Activated CD4-positive, alpha-beta T cell treated with anti-CD3 and anti-CD28 coated beads for 1 hour (primary cell): ENCODE results near the gene CFP.
"Not testable (repeated sequence)": the region's sequence is repeated elsewhere in the genome, so short reads cannot be mapped to it uniquely, and the experiment has no call there.

Experiments
- DNase-seq: peaks from one replicate; pipeline ENCODE4 v3.0.0-alpha.2; 2020

CFP gene

GRCh38 chrX:47629419-47630200 is at the start of gene CFP:
TSS of gene CFP (minus strand) at chrX:47629930. CDS start at chrX:47629844, 86 bp downstream.
- no peak for DNase-seq

DNA sequence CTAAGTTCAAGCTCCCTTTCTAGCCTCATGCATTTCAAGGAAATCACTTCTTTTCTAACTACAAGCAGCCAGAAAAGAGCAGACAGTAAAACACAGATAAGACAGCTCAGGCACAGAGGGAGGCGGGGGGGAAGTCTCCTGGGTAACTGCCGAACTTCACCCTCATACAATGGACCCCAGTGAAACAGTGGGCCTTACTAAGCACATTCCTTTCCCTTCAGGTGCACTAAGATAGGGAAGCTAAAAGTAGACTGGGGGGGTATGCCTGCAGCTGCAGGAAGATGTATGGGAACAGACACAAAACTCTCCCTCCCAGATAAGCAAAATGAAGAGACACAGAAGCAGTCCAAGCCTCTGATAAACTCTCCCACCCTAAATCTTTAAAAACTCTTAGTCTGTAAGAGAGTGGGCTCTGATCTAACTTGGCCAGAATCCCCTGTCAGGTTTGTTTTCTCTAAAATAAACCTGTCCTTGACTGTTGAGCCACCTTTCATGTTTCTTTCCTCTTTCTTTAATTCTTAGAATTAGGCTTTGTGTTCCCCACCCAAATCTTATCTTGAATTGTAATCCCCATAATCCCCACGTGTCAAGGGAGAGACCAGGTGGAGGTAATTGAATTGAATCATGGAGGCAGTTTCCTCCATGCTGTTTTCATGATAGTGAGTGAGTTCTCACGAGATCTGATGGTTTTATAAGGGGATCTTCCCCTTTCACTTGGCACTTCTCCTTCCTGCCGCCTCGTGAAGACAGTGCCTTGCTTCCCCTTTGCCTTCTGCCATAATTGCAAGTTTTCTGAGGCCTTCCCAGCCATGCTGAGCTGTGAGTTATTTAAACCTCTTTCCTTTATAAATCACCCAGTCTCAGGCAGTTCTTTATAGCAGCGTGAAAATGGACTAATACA is 46.5 kb upstream of the CFP start:
- DNase-seq: not testable (repeated sequence)

DNA sequence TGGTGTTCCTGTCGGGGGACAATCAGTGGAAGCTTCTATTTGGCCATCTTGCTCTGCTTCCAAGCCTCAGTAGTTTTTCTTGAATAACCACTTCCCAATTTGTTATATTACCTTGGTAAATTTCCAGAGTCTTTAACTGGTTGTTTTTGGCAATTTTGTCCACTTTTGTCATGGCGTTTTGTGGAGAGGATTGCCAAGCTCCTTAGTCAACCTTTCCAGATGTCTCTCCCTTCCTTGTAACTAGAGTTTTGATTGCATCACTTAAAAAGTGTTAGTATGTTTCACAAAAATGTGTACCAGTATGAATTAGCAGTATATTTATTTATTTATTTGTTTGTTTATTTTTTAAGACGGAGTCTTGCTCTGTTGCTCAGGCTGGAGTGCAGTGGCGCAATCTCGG is 45.0 kb upstream of the CFP start:
- no peak for DNase-seq

- DNase-seq: not testable (repeated sequence)
Observed at GRCh38 chrX:47665797-47666196, 36.1 kb upstream of the CFP start.

GRCh38 chrX:47664737-47665136 is 35.0 kb upstream of the CFP start:
- no peak for DNase-seq

- DNase-seq: no peak
Observed at GRCh38 chrX:47662144-47662657, 32.5 kb upstream of the CFP start.

DNA sequence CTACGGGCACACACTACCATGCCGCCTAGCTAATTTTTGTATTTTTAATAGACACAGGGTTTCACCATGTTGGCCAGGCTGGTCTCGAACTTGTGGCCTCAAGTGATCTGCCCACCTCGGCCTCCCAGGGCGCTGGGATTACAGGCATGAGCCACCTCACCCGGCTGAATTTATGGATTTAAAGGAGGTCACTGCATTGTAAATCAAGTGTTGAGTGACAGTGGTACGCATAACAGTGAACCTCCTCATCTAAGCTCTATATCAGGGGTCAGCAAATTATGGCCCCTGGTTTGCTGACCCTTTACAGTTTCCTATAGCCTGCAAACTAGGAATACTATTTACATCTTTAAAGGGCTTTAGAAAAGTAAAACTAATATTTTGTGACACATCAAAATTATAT is 31.8 kb upstream of the CFP start:
- DNase-seq: no peak

DNA sequence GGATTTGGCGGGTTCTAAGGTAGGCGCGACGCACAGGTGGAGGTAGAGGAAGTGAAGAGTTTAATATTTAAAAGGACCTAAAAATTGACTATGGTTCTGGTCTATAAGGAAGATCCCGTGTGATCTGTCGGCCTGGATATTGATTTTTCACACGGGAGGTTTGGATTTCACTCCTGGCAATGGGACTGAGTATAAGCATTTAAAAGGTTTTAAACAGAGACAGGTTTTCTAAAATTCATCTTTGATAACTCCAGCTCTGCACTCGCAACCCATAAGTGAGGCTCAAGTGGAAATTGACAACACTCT is 29.6 kb upstream of the CFP start:
- DNase-seq: no peak

GRCh38 chrX:47658684-47659420 is 29.1 kb upstream of the CFP start, which contains the start of gene UXT:
TSS of gene UXT (minus strand) at chrX:47659180. CDS start at chrX:47658927, 253 bp downstream.
- peak; percentile 82 for DNase-seq

- no peak for DNase-seq
Observed at GRCh38 chrX:47658301-47658683, 28.6 kb upstream of the CFP start.

GRCh38 chrX:47651043-47651905 is 21.5 kb upstream of the CFP start:
- DNase-seq: no peak

GRCh38 chrX:47650164-47651042 is 20.7 kb upstream of the CFP start, which contains the start of gene ELK1:
TSS of gene ELK1 (minus strand) at chrX:47650563. CDS start at chrX:47641441, 9,122 bp downstream.
- DNase-seq: peak; percentile 81

- no peak for DNase-seq
Observed at GRCh38 chrX:47649781-47650163, 20.0 kb upstream of the CFP start.

DNA sequence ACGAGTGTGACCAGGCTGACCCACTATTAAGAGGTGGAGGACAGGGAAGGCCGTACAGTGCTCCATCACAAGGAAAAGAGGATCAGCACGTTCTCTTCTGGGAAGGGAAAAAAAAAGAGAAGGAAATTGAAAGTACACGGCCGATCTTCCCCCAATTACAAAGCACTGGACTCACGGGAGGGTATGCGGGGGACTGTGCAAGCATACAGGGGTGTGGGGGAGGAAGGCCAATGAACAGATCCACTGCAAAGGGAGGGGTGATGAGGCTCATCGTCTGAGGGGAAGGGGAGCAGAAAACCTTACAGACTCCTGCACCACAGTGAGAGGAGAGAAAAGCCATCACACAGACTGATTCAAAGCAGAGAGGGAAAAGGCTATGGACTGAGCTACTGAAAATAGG is 19.5 kb upstream of the CFP start:
- no peak for DNase-seq

- no peak for DNase-seq
Observed at GRCh38 chrX:47648376-47648775, 18.6 kb upstream of the CFP start.

DNA sequence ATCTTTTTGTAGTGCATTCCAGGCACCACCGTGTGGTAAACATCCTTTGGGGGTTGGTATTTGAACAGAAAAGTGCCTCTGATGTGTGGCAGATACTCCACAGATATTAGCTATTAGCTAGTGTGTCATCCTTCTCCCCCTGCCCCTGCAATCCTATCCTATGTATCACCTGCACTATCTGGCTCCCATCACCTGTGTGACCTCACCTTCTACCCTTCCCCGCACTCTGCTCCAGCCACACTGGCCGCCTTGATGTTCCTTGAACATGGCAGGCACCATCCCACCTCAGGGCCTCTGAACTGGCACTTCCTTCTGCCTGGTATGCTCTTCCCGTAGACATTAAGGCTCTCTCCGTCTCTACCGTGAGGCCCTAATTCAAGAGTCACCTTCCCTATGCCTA is 16.9 kb upstream of the CFP start:
- no peak for DNase-seq

- no peak for DNase-seq
Observed at GRCh38 chrX:47645530-47645929, 15.8 kb upstream of the CFP start.

GRCh38 chrX:47644557-47645091 is 14.9 kb upstream of the CFP start:
- no peak for DNase-seq

DNA sequence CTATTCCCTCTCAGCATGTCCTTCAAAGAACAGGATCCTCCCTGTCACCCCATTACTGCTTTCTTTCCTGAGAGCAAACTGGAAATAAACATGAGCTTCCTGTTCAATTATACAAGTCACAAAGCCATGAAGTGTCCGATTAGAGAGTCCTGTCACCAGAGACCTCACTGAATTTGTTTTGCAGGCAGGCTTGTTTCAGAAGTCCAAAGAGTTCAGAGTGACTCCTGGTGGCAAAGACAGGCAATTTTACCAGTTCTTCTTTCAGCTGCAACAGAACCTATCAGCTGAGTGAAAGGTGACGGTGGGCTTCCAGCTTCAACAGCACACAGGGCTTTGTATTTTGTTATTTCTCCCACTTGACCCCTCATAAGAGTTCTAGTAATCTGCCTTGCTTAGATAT is 14.2 kb upstream of the CFP start:
- no peak for DNase-seq

DNA sequence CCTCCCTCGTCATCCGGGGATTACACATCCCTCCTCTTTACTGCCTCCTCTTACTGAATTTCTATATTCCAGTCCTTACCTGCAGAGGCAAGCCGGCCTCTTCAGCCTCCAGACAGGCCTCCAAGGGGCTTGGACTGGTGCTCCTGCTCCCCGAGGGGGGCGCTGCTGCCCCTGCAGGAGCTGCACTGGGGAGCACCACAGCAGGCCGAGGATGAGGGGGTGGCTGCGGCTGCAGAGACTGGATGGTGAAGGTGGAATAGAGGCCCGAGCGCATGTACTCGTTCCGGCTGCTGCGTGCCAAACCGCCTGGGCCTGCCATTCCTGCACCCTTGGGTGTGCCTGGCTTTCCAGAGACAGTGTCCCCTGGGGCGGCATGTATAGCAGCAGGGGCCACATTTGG is 9.1 kb upstream of the CFP start:
- DNase-seq: no peak
